Measurements from ENCODE around the gene MED13.

GRCh38 chr17:62045109-62045508 is 20.0 kb downstream of the MED13 start:
- TF ChIP-seq FOXM1 (IDR thresholded peaks at IDR 0.05; ENCODE audit: borderline replicate concordance), result no peak
- no peak for TF ChIP-seq SP1 (IDR thresholded peaks at IDR 0.05)
- TF ChIP-seq TARDBP (IDR thresholded peaks at IDR 0.05), result no peak
- no peak for TF ChIP-seq FOXK2 (IDR thresholded peaks at IDR 0.05)

Measured in HEK293T (cell line).